Colonic mucosa (tissue), 4 donors: ENCODE results near the gene TET1. TPM values are rescaled to one million over a fixed set of nuclear protein-coding genes. Genes with fewer than 3 reads are reported as not detected.
"Not testable (repeated sequence)": the region's sequence is repeated elsewhere in the genome, so short reads cannot be mapped to it uniquely, and the experiment has no call there.

ENCODE experiments used
- DNase-seq: peaks from one replicate; pipeline ENCODE4 v3.0.0-alpha.2; 2020
- H3K27ac ChIP-seq: fragments of 200-600 bp; one replicate; pipeline ENCODE4 v1.8.0; 2021
- H3K27me3 ChIP-seq: fragments of 200-600 bp; one replicate; pipeline ENCODE4 v1.8.0; 2021
- H3K36me3 ChIP-seq: fragments of 200-600 bp; one replicate; pipeline ENCODE4 v1.8.0; 2021
- H3K4me1 ChIP-seq: fragments of 200-600 bp; one replicate; pipeline ENCODE4 v1.8.0; 2021; ENCODE audit warnings: mild to moderate bottlenecking
- H3K4me3 ChIP-seq: fragments of 200-600 bp; one replicate; pipeline ENCODE4 v1.8.0; 2021
- H3K9ac ChIP-seq, 2 donors: one replicate each; pipeline ENCODE4 v1.7.0; 2013; ENCODE audit warnings: control low read depth in 2 of 2, low read depth in 2 of 2, low read length in 2 of 2
- H3K9me3 ChIP-seq: fragments of 200-600 bp; one replicate; pipeline ENCODE4 v1.8.0; 2021
- CTCF ChIP-seq: fragments of 200-600 bp; IDR thresholded peaks from one replicate; pipeline ENCODE4 v1.8.0; 2022; ENCODE audit warnings: antibody characterized with exemption, mild to moderate bottlenecking
- intact Hi-C: fragments of 100-400 bp; cut with DNase I; formaldehyde crosslinking; loops from one replicate; pipeline ENCODE4 v1.14.1; 2022
- total RNA-seq, 2 donors: library from RNA; stranded (reverse); fragmentation: NEBNext Ultra II Directional in 1 of 2; extraction: Animal tissue kit (Norgen Biotek cat#: 25700) in 1 of 2; gene quantifications; one replicate each; pipeline ENCODE4 v1.2.1, GENCODE V29; 2021
- donor health status: healthy.
- donor health status: DM: no; HTN: no; CAD: no.
- donor health status: DM: no; HTN: no; CAD: no.

Gene TET1
- total RNA-seq, 2 donors from 2014 or later: 0.57 to 1.1 TPM

GRCh38 chr10:68636335-68636734, 76.2 kb downstream of the TET1 start:
- Histone ChIP-seq H3K9ac (no peak overlapping the region), H3K27ac (no peak overlapping the region), H3K36me3 (no peaks in the 10 kb centered on the region), H3K4me1 (no peaks in the 10 kb centered on the region), H3K27me3 (no peaks in the 10 kb centered on the region), H3K9me3 (no peaks in the 10 kb centered on the region), H3K4me3 (no peak overlapping the region)
- no peak for DNase-seq
- no peak for TF ChIP-seq CTCF
- intact Hi-C loops: no loop called here

GRCh38 chr10:68643550-68643949, 83.4 kb downstream of the TET1 start:
- H3K27me3 ChIP-seq, H3K9ac ChIP-seq, H3K4me3 ChIP-seq, H3K9me3 ChIP-seq, DNase-seq, intact Hi-C loops, H3K36me3 ChIP-seq, H3K4me1 ChIP-seq, H3K27ac ChIP-seq: not testable (repeated sequence)

- no peak for TF ChIP-seq CTCF
- Histone ChIP-seq H3K4me1 (no peaks in the 10 kb centered on the region), H3K4me3 (no peak overlapping the region), H3K9me3 (no peaks in the 10 kb centered on the region), H3K36me3 (no peaks in the 10 kb centered on the region), H3K27ac (no peak overlapping the region), H3K27me3 (no peaks in the 10 kb centered on the region), H3K9ac (no peak overlapping the region)
- intact Hi-C loops: no loop called here
- DNase-seq: no peak
Observed at GRCh38 chr10:68647672-68648341, 87.7 kb downstream of the TET1 start.

GRCh38 chr10:68655620-68656126, 95.5 kb downstream of the TET1 start:
- Histone ChIP-seq H3K27ac (no peak overlapping the region), H3K9ac (no peak overlapping the region), H3K36me3 (no peaks in the 10 kb centered on the region), H3K4me1 (no peaks in the 10 kb centered on the region), H3K27me3 (no peaks in the 10 kb centered on the region), H3K9me3 (no peaks in the 10 kb centered on the region), H3K4me3 (no peak overlapping the region)
- no peak for DNase-seq
- intact Hi-C loops: no loop called here
- no peak for TF ChIP-seq CTCF

GRCh38 chr10:68665841-68666240, 105.7 kb downstream of the TET1 start:
- H3K9me3 ChIP-seq: no peaks in the 10 kb centered on the region
- no peaks in the 10 kb centered on the region for H3K27me3 ChIP-seq
- H3K36me3 ChIP-seq: no peaks in the 10 kb centered on the region
- H3K4me1 ChIP-seq: no peaks in the 10 kb centered on the region
- intact Hi-C loops: no loop called here
- no peak for DNase-seq
- TF ChIP-seq CTCF: no peak
- no peak overlapping the region for H3K27ac ChIP-seq
- no peak overlapping the region for H3K9ac ChIP-seq
- H3K4me3 ChIP-seq: no peak overlapping the region

- intact Hi-C loops: no loop called here
Observed at GRCh38 chr10:68666280-68666760, 106.2 kb downstream of the TET1 start.

More at GRCh38 chr10:68666280-68666760, 106.2 kb downstream of the TET1 start:
- Histone ChIP-seq H3K4me1 (no peaks in the 10 kb centered on the region), H3K27me3 (no peaks in the 10 kb centered on the region), H3K27ac (no peak overlapping the region), H3K9me3 (no peaks in the 10 kb centered on the region), H3K9ac (no peak overlapping the region), H3K4me3 (no peak overlapping the region), H3K36me3 (no peaks in the 10 kb centered on the region)
- TF ChIP-seq CTCF: no peak
- no peak for DNase-seq
